ENCODE data around the gene LRRK1. TPM values are rescaled to one million over a fixed set of nuclear protein-coding genes. Genes with fewer than 3 reads are reported as not detected.

LRRK1 gene
- total RNA-seq, 1 experiment from 2014 or later: 7.0 TPM

DNA sequence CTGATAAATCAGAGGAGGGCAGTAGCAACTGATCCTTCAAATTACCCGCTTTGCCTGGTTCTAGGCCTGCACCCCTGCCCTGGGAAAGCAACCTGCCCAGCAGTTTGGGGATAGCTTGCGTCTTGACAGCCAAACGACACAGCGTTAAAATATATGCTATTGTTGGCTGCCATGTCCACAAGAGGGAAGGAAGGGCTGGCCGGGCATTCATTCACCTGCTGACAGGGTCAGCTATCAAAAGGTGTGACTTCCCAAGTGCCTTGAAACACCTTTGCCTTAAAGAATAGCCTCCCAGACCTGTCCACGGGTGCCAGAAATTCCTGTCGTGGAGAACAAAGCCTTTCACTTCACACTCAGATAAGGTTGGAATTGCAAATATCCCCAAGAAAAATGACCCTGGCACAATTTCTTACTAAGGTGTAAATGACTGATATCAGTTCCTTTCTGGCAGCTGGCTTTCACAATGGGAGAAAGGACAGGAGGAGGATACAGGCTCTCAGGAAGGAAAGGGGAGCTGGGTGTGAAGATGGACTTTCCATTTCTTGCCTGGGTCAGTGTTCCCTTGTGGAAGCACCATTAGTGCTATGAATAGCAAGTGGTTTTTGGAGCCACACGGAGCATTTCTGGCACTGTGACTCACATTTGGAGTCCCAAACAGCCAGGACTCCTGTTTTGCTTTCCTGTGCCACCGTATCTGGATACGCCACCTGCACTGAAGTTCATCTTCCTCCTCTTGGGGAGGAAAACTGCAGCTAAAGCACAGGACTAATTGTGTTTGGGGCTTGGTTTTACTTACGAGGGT lies 20.3 kb upstream of the LRRK1 start:
- no peak overlapping the region for H3K4me3 ChIP-seq (ENCODE audit: low read length)
- peaks cover 38% of the 10 kb centered on the region for H4K20me1 ChIP-seq (ENCODE audit: low read length)
- no peak overlapping the region for H3K9ac ChIP-seq (ENCODE audit: low read length)
- H3K9me3 ChIP-seq (ENCODE audit: low read length): no peaks in the 10 kb centered on the region
- no peaks in the 10 kb centered on the region; the same call in 1 of the 2 replicates for H3K4me1 ChIP-seq (ENCODE audit: insufficient read depth, low read length)
- H3K4me2 ChIP-seq (ENCODE audit: low read length): no peak overlapping the region
- peaks cover 96% of the 10 kb centered on the region for H3K36me3 ChIP-seq (ENCODE audit: low read depth, low read length)
- no peak for DNase-seq
- TF ChIP-seq, protein P1, sequence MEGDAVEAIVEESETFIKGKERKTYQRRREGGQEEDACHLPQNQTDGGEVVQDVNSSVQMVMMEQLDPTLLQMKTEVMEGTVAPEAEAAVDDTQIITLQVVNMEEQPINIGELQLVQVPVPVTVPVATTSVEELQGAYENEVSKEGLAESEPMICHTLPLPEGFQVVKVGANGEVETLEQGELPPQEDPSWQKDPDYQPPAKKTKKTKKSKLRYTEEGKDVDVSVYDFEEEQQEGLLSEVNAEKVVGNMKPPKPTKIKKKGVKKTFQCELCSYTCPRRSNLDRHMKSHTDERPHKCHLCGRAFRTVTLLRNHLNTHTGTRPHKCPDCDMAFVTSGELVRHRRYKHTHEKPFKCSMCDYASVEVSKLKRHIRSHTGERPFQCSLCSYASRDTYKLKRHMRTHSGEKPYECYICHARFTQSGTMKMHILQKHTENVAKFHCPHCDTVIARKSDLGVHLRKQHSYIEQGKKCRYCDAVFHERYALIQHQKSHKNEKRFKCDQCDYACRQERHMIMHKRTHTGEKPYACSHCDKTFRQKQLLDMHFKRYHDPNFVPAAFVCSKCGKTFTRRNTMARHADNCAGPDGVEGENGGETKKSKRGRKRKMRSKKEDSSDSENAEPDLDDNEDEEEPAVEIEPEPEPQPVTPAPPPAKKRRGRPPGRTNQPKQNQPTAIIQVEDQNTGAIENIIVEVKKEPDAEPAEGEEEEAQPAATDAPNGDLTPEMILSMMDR (conservative IDR thresholded peaks at IDR 0.05; ENCODE audit: low read depth, low read length): no peak
- no peak for TF ChIP-seq EZH2 (IDR thresholded peaks at IDR 0.05; ENCODE audit: low read length, unreplicated experiment)
- no peak for TF ChIP-seq EZH2phosphoT487 (IDR thresholded peaks at IDR 0.05; ENCODE audit: borderline replicate concordance, low read length)
- intact Hi-C loops (cut with micrococcal nuclease): no loop called here
- H3F3A ChIP-seq (ENCODE audit: low read length, unreplicated experiment): peaks cover 89% of the 10 kb centered on the region
- no peak for ATAC-seq
- H3K79me2 ChIP-seq (ENCODE audit: low read length): peaks cover 4% of the 10 kb centered on the region; the same call in 1 of the 2 replicates
- BruUV-seq (replicated peaks): no TSS peak
- no peaks in the 10 kb centered on the region for H3K27me3 ChIP-seq (ENCODE audit: low read length)
- POLR2A ChIA-PET (ENCODE audit: unreplicated experiment): no interaction called here
- H3K9me2 ChIP-seq (replicated peaks; ENCODE audit: low read length): no peaks in the 10 kb centered on the region
- CTCF ChIA-PET: no interaction called here
- peak overlapping the region; percentile 5 for H3K27ac ChIP-seq (ENCODE audit: low read length)
- no peak overlapping the region for H2AFZ ChIP-seq (ENCODE audit: low read length)

DNA sequence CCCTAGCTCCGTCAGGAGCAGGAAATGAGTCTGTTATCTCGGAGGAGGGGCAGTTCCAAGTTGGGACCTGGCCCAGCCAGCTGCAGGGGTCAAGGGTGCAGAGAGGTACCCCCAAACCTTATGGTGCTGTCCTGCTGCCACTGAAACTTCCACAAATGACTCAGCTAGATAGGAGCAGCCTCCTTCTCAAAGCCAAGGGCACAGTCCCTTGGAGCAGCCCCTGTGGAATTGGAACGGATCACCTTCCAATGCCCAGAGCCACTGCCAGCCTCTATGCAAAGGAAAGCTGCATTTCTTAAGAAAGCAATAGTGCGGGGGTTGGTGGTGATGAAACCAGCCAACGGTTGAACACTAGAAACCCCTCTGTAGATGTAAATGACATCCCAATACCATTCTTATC lies 19.6 kb upstream of the LRRK1 start:
- BruUV-seq (replicated peaks): no TSS peak
- H3K9me3 ChIP-seq (ENCODE audit: low read length): no peaks in the 10 kb centered on the region
- H3K4me3 ChIP-seq (ENCODE audit: low read length): no peak overlapping the region
- ChIA-PET CTCF (no interaction called here), POLR2A (ENCODE audit: unreplicated experiment) (no interaction called here)
- TF ChIP-seq, protein P1 (conservative IDR thresholded peaks at IDR 0.05; ENCODE audit: low read depth, low read length): no peak
- no peak for TF ChIP-seq EZH2 (IDR thresholded peaks at IDR 0.05; ENCODE audit: low read length, unreplicated experiment)
- H3K9ac ChIP-seq (ENCODE audit: low read length): no peak overlapping the region
- no peak overlapping the region for H2AFZ ChIP-seq (ENCODE audit: low read length)
- H3K4me2 ChIP-seq (ENCODE audit: low read length): no peak overlapping the region
- peaks cover 35% of the 10 kb centered on the region for H4K20me1 ChIP-seq (ENCODE audit: low read length)
- no peaks in the 10 kb centered on the region; the same call in 1 of the 2 replicates for H3K4me1 ChIP-seq (ENCODE audit: insufficient read depth, low read length)
- H3K27ac ChIP-seq (ENCODE audit: low read length): peak overlapping the region; percentile 5
- ATAC-seq (no peak), DNase-seq (no peak)
- intact Hi-C loops (cut with micrococcal nuclease): no loop called here
- H3F3A ChIP-seq (ENCODE audit: low read length, unreplicated experiment): peaks cover 88% of the 10 kb centered on the region
- no peaks in the 10 kb centered on the region for H3K27me3 ChIP-seq (ENCODE audit: low read length)
- no peaks in the 10 kb centered on the region for H3K9me2 ChIP-seq (replicated peaks; ENCODE audit: low read length)
- peaks cover 4% of the 10 kb centered on the region; the same call in 1 of the 2 replicates for H3K79me2 ChIP-seq (ENCODE audit: low read length)
- H3K36me3 ChIP-seq (ENCODE audit: low read depth, low read length): peaks cover 96% of the 10 kb centered on the region

DNA sequence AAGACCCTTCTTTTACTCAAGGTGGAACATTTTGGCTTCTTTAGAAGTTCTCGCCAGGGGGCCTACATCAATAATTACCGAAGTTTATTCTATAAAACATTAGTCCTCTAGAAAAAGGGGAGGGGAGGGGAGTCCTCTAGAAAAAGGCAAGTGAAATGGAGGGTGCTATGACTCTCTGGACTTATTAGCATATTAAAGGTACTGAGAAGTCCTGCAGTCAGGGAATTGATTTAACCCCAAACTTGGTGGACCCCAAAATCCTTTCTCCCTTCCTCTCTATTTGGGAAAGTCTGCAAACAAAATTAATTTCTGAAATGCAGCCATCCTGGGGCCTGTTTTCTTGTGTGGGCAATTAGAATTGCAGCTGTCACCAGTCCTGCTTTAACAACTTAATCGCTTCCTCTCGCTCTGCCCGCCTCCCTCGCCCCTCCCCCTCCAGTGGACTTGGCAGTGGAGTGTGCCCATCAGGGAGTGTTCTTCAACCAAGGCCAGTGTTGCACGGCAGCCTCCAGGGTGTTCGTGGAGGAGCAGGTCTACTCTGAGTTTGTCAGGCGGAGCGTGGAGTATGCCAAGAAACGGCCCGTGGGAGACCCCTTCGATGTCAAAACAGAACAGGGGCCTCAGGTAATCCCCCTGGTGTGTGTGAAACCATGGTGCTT lies 18.9 kb upstream of the LRRK1 start:
- Histone ChIP-seq H3K4me1 (ENCODE audit: insufficient read depth, low read length) (no peaks in the 10 kb centered on the region; the same call in 1 of the 2 replicates), H3F3A (ENCODE audit: low read length, unreplicated experiment) (peaks cover 91% of the 10 kb centered on the region), H3K4me3 (ENCODE audit: low read length) (no peak overlapping the region), H3K27me3 (ENCODE audit: low read length) (no peaks in the 10 kb centered on the region), H3K27ac (ENCODE audit: low read length) (peak overlapping the region; percentile 5; the same call in 1 of the 2 replicates), H3K4me2 (ENCODE audit: low read length) (no peak overlapping the region), H3K9me2 (replicated peaks; ENCODE audit: low read length) (no peaks in the 10 kb centered on the region), H4K20me1 (ENCODE audit: low read length) (peaks cover 39% of the 10 kb centered on the region), H2AFZ (ENCODE audit: low read length) (no peak overlapping the region), H3K9ac (ENCODE audit: low read length) (no peak overlapping the region), H3K9me3 (ENCODE audit: low read length) (no peaks in the 10 kb centered on the region), H3K79me2 (ENCODE audit: low read length) (peaks cover 4% of the 10 kb centered on the region; the same call in 1 of the 2 replicates), H3K36me3 (ENCODE audit: low read depth, low read length) (peaks cover 99% of the 10 kb centered on the region)
- no TSS peak for BruUV-seq (replicated peaks)
- intact Hi-C loops (cut with micrococcal nuclease): no loop called here
- no peak for DNase-seq
- CTCF ChIA-PET: no interaction called here
- TF ChIP-seq EZH2 (IDR thresholded peaks at IDR 0.05; ENCODE audit: low read length, unreplicated experiment): no peak
- POLR2A ChIA-PET (ENCODE audit: unreplicated experiment): no interaction called here
- no peak for ATAC-seq
